Neural cell (in vitro differentiated cells): Measurements from ENCODE around the gene TMBIM6.

Experiments
- POLR2AphosphoS5 ChIP-seq: IDR thresholded peaks from 2 replicates; pipeline ENCODE4 v1.6.1; 2012
- TF ChIP-seq, protein P1 (sequence below): fragments of 450-650 bp; IDR thresholded peaks from 2 replicates; pipeline ENCODE4 v1.5.1; 2014; ENCODE audit warnings: antibody characterized with exemption, mild to moderate bottlenecking, moderate library complexity; ENCODE audit not compliant: poor library complexity, severe bottlenecking

DNA sequence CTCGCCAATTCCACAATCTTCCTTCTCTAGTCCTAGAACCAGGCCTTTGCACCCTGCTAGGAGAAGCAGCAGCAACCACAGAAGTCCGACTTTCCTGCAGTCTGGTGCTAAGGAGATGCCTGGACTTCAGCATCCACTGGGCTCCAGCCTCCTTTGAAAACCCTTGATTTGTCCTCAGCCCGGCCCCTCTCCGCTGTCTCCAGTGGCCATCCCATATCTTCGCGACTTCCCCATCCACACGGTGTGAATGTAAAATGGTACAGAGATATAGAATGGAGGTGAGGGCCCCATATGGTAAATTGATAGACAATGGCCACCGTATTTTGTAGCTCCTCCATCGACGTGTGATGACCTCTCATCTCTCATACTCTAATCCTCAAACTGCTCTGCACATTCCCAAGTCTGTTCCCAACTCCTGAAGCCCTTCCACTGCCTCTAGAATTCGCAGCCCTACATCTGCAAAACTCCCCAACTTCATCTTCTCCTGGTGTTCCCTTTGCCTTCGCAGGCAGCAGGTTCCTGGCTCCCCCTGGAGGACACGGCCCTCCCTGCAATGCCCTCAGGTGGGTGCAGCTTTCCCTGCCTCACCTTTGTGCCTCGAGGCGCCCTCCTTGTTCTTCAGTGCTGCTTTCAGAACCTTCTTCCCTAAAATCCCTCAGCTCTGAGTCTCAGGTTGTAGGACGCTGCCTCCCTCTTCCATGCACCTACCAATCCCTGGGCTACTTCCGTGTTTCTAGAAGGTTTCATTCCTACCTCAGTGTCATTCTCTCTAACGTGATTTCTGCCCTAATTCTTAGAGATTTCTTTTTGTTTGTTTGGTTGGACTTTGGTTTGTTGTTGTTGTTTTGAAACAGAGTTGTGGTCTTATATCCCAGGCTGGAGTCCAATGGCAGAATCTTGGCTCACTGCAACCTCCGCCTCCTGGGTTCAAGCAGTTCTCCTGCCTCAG lies 36.7 kb downstream of the TMBIM6 start:
- TF ChIP-seq, protein P1, sequence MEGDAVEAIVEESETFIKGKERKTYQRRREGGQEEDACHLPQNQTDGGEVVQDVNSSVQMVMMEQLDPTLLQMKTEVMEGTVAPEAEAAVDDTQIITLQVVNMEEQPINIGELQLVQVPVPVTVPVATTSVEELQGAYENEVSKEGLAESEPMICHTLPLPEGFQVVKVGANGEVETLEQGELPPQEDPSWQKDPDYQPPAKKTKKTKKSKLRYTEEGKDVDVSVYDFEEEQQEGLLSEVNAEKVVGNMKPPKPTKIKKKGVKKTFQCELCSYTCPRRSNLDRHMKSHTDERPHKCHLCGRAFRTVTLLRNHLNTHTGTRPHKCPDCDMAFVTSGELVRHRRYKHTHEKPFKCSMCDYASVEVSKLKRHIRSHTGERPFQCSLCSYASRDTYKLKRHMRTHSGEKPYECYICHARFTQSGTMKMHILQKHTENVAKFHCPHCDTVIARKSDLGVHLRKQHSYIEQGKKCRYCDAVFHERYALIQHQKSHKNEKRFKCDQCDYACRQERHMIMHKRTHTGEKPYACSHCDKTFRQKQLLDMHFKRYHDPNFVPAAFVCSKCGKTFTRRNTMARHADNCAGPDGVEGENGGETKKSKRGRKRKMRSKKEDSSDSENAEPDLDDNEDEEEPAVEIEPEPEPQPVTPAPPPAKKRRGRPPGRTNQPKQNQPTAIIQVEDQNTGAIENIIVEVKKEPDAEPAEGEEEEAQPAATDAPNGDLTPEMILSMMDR = peak; percentile 55
- no peak for TF ChIP-seq POLR2AphosphoS5
